Measurements from ENCODE around the gene TENM4.
"Not testable (repeated sequence)": the region's sequence is repeated elsewhere in the genome, so short reads cannot be mapped to it uniquely, and the experiment has no call there.

TENM4 gene

GRCh38 chr11:78991681-78992080 is 449.1 kb downstream of the TENM4 start:
- DNase-seq: no peak

GRCh38 chr11:78990261-78990660 is 450.6 kb downstream of the TENM4 start:
- DNase-seq: no peak

- DNase-seq: no peak
Observed at GRCh38 chr11:78987748-78988147, 453.1 kb downstream of the TENM4 start.

GRCh38 chr11:78986305-78986704 is 454.5 kb downstream of the TENM4 start:
- DNase-seq: no peak

- DNase-seq: no peak
Observed at GRCh38 chr11:78985663-78986062, 455.2 kb downstream of the TENM4 start.

- no peak for DNase-seq
Observed at GRCh38 chr11:78982473-78982872, 458.4 kb downstream of the TENM4 start.

- DNase-seq: no peak
Observed at GRCh38 chr11:78981153-78981552, 459.7 kb downstream of the TENM4 start.

- no peak for DNase-seq
Observed at GRCh38 chr11:78978831-78979230, 462.0 kb downstream of the TENM4 start.

GRCh38 chr11:78977848-78978247 is 463.0 kb downstream of the TENM4 start:
- not testable (repeated sequence) for DNase-seq

GRCh38 chr11:78977009-78977408 is 463.8 kb downstream of the TENM4 start:
- no peak for DNase-seq

- no peak for DNase-seq
Observed at GRCh38 chr11:78975081-78975480, 465.7 kb downstream of the TENM4 start.

GRCh38 chr11:78973876-78974275 is 467.0 kb downstream of the TENM4 start:
- DNase-seq: no peak

GRCh38 chr11:78972590-78972989 is 468.2 kb downstream of the TENM4 start:
- no peak for DNase-seq

- no peak for DNase-seq
Observed at GRCh38 chr11:78972177-78972576, 468.7 kb downstream of the TENM4 start.

GRCh38 chr11:78967811-78968210 is 473.0 kb downstream of the TENM4 start:
- DNase-seq: no peak

- no peak for DNase-seq
Observed at GRCh38 chr11:78965432-78965831, 475.4 kb downstream of the TENM4 start.

- DNase-seq: no peak
Observed at GRCh38 chr11:78961937-78962701, 478.7 kb downstream of the TENM4 start.

GRCh38 chr11:78961247-78961646 is 479.6 kb downstream of the TENM4 start:
- DNase-seq: peak in 1 of 2 experiments; percentile 1

GRCh38 chr11:78958444-78958843 is 482.4 kb downstream of the TENM4 start:
- DNase-seq: no peak

GRCh38 chr11:78957476-78958245 is 483.2 kb downstream of the TENM4 start:
- no peak for DNase-seq

GRCh38 chr11:78954696-78955095 is 486.1 kb downstream of the TENM4 start:
- no peak for DNase-seq

- DNase-seq: no peak
Observed at GRCh38 chr11:78954261-78954660, 486.6 kb downstream of the TENM4 start.

GRCh38 chr11:78952890-78953289 is 487.9 kb downstream of the TENM4 start:
- no peak for DNase-seq

- no peak for DNase-seq
Observed at GRCh38 chr11:78952175-78952574, 488.7 kb downstream of the TENM4 start.

All from NCI-H446 (cell line).